Skin epidermis (tissue), 12 donors: ENCODE data around the gene TACC2.

Experiments
- H3K27ac ChIP-seq, 21 experiments: fragments of 200-600 bp; sonication (generic) in 11 of 21; one replicate each; pipeline ENCODE4 v1.5.0; 2020; ENCODE audit warnings: mild to moderate bottlenecking in 3 of 21, inconsistent platforms in 2 of 21, moderate library complexity in 2 of 21
- H3K4me3 ChIP-seq, 7 experiments: fragments of 200-600 bp; sonication (generic) in 2 of 7; one replicate each; pipeline ENCODE4 v1.5.0; 2020; ENCODE audit warnings: inconsistent platforms in 2 of 7, mild to moderate bottlenecking in 2 of 7, moderate library complexity in 1 of 7

TACC2 gene

DNA sequence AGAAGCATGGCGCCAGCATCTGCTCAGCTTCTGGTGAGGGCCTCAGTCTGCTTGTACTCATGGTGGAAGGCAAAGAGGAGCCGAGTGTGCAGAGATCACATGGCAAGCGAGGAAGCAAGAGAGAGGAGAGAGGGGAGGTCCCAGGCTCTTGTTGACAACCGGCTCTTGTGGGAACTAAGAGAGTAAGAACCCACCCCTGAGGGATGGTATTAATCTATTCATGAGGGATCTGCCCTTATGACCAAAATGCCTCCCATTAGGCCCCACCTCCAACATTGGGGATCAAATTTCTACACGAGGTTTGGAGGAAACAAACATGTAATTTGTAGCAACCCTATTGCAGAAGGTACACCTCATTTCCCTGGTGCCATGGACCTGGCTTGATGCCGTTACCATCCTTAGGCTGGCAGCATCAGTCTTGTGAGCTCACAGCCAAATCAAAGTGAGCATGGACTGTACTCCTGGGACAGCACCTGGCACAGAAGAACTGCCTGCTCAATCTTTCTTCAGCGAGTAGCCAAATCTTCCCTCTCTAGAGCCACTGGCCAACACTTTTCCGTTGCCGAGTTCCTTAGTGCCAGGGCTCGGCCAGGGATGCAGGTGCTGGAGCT lies 288.7 kb downstream of the TACC2 start:
- H3K27ac ChIP-seq = no peak overlapping the region
- no peak overlapping the region for H3K4me3 ChIP-seq

DNA sequence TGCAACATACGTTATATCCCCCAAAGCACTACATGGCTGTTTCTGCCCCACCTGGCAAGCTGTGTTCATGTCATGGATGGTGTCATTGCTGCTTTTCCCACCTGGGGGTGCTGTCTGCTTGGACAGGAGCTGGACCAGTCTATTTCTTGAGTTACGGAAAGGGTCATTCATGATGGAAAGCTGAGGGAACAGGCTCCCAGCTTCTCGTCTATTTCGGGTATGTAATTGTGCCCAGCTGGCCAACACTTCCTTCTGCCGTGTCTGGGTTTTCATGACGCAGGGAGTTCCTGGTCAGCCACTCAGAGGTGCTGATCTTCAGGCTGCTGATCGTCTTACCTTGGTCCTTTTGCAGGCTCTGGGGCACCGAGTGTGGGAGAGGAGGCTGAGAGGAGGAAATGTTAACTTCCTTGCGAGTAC lies 290.8 kb downstream of the TACC2 start:
- no peak overlapping the region for H3K27ac ChIP-seq
- no peak overlapping the region for H3K4me3 ChIP-seq

DNA sequence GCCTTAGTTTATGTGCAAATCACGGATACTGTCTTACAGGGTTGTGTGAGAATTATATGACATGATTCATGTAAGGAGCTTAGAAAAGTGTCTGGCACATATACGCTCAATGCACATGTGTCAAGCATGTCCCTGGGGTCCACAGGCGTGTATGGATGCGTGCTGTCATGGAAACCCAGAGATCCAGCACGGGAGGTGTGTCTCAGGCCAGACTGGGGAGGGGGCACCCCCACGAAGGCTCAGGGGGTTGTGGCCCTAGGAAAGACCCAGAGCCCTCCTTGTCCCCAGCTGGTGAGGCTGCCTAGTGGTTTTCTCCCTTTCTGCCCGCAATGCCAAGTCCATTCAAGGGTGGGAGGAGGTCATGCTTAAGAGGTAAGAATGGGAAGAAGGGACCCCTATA lies 291.2 kb downstream of the TACC2 start:
- Histone ChIP-seq H3K27ac (no peak overlapping the region), H3K4me3 (no peak overlapping the region)

DNA sequence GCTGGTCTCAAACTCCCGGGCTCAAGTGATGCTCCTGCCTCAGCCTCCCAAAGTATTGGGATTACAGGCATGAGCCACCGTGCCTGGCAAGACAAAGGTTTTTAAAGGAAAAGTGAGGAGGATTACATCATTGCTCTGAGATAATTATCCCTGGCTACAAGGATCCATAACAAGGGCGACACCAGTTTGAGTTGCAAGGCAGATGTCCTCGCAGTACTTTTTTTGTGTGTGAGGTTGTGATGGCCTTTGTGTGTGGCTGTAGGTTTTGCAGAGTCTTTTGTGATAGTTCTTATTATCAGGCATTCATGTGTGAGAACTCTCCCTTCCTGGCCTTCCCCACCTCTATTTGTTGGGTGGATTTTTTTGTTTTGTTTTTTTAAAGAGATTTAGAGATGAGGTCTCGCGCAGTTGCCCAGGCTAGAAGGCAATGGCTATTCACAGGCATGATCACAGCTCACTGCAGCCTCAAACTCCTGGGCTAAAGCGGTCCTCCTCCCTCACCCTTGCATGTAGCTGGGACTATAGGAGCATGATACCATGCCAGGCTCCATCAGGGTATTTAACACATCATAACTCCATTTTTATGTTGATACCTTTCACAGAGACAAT lies 292.2 kb downstream of the TACC2 start:
- Histone ChIP-seq H3K4me3 (no peak overlapping the region), H3K27ac (no peak overlapping the region)

DNA sequence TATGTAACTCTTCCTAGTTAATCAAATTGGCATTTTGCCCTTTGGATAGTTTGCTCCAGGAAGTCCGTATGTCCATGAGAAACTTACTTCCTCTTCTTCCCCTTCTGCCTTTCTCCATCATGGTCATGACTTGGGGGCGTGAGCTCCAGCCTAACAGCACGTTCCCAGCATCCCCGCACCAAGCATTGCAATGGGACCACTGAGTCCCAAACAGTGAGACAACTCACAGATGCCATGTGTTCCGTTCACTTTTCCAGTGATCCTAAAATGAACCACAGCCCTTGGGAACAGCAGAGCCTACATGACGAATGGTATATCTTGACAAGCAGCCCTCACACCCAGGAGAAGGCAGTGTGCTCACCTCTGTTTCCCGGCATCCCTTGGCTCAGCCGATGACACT lies 292.8 kb downstream of the TACC2 start:
- Histone ChIP-seq H3K4me3 (no peak overlapping the region), H3K27ac (no peak overlapping the region)

DNA sequence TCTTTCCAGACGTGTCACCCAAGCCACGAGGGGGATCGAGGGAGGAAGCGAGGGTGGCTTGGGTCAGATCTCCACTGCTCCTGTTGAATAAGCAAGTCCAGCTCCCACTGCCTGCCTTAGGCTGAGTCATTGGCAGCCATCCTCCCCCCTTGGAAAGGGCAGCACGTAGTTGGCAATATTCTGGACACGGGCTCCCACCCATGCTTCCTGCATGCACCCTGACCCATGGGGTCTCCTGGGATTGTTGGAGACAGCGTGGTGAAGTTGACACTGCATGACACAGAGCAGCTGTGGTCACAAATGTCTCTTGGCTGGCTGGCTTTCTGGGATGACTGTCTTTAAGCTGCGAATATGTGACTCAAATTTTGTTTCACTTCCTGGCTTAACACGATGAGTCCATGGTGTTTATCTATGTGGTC lies 293.3 kb downstream of the TACC2 start:
- no peak overlapping the region for H3K4me3 ChIP-seq
- no peak overlapping the region for H3K27ac ChIP-seq

DNA sequence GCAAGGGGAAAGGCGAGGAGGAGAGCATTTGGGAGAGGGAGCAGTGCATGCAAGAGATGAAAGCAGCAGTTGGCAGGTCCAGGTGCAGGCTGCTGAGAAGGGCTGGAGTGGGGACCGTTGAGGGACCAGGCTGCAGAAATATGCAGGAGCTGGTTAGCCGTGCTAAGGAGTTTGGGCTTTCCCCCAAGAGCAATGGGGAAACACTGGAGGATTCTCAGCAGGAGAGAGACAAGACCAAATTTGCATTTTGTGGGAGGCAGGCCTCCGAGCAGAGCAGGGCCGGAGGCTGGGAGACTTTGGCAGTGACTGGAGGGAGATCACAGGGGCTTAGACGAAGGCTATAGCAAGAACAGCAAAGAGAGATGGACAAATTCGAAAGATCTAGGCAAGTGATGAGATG lies 293.9 kb downstream of the TACC2 start:
- no peak overlapping the region for H3K4me3 ChIP-seq
- H3K27ac ChIP-seq = no peak overlapping the region

DNA sequence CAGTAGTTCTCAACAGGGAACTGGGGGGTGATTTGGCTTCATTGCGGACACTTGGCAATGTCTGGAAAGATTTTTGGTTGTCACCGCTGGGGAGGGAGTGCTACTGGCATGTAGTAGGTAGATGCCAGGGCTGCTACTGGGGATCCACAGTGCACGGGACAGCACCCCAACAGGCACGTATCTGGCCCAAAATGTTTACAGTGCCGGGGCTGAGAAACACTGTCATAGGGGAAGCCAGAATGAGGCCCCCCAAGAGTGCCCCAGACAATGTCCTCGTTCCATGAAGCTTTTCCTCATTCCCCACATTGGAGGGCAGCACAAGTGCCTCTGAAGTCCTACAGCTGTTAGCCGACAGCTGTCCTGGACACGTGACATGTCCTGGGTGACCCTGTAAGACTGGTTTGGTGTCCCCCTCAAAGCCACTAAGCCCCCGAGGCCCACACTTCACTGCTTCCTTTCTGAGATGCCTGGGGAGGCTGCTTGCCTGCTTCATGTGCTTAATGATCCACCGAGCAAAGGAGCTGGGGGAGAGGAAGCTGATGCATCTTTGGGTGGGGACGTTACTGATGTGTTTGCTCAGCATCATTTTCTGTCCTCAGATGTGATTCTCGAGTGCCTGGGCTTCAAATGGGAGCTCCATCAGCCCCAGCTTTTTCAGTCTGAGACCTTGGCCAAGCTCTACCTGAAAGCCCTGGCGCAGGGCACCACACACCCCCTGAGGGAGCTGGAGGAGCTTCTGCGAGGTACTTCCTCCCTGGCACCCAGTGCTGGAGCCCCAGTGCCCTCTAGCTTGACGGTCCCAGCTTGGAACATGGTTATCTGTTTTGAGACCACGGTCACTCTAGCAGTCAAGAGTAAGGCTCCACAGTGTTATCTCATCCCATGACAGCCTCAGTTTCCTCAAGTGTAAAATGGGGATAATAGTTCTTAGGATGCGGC lies 296.8 kb downstream of the TACC2 start:
- Histone ChIP-seq H3K4me3 (no peak overlapping the region), H3K27ac (no peak overlapping the region)

DNA sequence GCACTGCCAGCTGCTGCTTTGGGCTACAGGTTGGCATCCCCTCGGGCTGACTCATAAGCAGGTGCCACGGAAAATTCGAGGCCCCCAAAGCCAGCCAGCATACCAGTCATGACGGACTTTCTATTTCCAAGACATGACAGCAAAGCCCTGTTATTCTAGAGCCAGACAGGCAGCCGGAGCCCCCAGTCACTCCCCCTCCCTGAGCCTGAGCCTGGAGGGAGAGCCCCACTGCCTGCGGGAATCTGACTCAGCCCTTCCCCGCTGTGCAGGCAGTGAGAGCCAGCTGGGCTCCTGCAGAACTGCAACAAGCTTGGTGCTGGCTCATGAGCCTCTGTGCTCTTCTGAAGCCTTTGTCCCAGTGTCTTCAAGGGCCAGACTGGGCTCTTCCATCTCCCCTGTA lies 297.9 kb downstream of the TACC2 start:
- peak overlapping the region in 3 of 21 experiments; percentile 14 to 53 (median 31) for H3K27ac ChIP-seq

DNA sequence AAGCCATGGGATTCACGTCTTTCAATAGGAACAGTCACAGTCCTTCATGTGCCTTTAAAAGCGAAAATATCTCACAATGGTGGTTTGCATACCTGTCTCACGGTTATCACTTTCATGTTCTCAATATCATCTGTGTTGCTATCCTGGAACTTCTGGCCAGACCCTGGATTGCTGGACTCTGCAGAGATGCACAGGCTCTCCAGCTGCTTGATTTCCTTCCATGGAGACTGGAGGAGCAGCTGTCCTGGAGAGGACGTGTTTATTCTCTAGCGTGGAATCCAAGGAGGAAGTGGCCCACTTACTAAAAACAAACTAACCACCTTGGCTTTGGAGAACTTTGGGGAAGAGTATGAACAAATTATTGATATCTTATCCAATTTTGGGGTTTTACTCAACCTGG lies 298.6 kb downstream of the TACC2 start:
- Histone ChIP-seq H3K27ac (no peak overlapping the region), H3K4me3 (no peak overlapping the region)

More for the DNA sequence above, 297.9 kb downstream of the TACC2 start:
- H3K4me3 ChIP-seq = no peak overlapping the region

DNA sequence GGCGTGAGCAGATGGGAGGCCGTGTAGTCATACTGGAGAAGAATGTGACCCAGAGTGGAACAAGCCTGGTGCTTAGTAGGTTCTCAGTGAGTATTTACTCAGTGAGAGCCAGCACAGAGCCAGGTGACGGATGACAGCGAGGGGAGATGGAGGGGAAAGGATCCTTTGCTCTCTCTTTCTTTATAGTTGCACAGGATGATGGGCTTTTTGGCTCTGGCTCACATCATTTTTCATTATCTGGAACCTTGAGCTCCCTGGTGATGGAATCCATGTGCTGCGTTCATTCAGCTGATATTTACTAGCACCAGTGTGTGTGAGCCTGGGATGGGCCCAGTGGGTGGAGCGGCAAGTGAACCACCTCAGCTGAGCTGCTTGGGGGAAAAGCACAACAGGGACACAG lies 299.3 kb downstream of the TACC2 start:
- no peak overlapping the region for H3K4me3 ChIP-seq
- H3K27ac ChIP-seq = no peak overlapping the region

DNA sequence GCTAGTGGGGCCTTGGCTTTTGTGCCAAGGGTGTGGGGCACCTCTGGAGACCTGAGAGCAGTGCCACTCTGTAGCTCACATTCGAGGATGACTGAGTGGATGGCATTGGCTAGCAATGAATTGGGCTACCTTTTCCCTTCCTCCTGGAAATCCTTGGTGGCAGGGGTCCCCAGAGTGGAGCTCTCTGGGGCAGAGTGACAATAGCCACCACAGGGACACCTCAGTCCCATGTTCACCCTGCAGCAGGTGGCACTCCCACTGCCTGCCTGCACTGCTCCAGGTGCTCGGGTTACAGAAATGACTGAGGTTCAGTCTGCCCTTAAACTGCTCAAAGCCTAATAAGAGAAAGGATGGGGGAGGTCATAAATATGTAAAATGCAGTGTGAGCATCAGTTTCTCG lies 300.0 kb downstream of the TACC2 start:
- H3K4me3 ChIP-seq = no peak overlapping the region
- H3K27ac ChIP-seq = no peak overlapping the region

DNA sequence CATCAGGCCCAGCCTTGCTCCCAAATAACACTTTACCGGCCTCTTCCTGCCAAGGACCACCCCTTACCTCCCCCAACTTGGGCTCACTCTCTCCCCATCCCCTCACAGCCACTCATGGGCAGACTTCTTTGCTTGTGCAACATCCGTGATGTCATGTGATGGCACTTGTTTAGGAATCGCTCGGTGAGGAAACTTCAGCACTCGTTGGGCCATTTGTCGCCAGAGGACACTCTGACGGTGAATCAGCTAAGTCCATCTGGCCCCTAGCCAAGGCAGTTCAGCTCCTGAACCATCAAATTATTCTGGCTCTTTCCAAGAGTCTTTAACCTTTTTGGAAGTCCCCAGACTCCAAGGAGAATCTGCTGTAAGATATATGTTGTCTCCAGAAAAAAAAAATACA lies 301.4 kb downstream of the TACC2 start:
- Histone ChIP-seq H3K4me3 (no peak overlapping the region), H3K27ac (peak overlapping the region in 5 of 21 experiments; percentile 12 to 70 (median 39))

DNA sequence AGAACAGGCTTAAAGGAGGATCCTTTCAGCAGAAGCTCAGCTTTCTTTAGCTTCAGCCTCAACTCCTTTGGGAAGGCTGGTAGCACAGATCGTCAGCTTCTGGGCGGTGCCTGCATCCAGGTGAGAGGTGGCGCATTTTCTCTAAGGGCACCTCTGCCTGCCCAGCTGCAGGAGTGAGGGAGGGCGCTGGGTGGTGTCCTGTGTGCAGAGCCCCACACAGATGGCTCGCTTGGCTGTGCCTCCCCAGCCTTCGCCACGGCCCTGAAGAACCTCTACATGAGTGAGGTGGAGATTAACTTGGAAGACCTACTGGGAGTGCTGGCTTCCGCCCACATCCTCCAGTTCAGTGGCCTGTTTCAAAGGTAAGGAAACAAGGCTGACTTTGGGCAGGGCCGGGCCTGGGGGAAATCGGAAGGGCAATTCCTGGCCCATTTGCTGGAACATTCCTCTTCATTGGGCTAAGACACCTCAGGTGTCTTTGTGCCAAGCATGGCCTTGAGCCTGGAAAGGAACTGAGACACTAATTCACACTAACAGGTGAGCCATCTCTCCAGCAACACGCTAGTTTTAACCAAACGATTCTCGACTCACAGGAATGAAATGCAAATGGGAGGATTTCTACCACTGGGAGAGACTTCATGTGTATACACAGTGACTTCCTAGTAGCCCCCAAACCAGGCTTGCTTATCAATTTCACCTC lies 302.0 kb downstream of the TACC2 start:
- Histone ChIP-seq H3K4me3 (no peak overlapping the region), H3K27ac (peak overlapping the region in 9 of 21 experiments; percentile 12 to 70 (median 34))

DNA sequence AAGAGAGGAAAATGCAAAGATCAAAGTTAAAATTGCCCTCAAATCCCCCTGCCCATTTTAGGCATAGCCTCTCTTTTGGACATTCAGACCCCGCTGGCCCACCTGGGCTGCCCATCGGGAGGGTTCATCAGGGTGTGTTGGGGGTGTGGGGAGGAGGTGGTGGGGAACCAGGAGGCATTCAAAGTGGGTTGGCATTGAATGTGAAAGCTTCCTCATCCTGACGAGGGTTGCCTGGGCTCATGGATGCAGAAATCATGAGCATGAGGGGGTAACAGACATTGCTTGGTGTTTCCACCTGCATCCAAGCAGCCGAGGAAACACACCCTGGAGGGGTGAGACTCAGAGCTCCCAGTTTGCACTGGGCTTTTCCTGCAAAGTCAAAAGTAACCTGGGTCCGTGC lies 302.8 kb downstream of the TACC2 start:
- peak overlapping the region in 7 of 21 experiments; percentile 5 to 70 (median 32) for H3K27ac ChIP-seq

DNA sequence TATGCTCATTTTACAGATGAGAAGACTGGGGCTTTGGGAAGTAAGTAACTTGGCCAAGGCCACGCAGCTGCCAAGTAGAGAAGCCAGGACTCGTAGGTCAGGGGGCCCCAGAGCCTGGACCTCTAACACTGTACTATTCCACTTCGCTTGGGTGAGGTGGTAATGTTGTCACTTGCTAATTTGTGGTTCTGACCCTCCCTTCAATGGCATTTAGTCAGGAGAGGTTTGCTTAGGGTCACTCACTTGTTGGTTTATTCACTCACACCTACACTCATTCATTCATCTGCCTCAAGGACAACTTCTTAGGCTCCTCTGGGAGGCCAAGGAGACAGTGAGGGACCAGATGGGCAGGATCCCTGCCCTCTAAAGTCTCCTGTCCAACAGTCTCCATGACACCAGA lies 303.4 kb downstream of the TACC2 start:
- peak overlapping the region in 3 of 21 experiments; percentile 5 to 70 (median 69) for H3K27ac ChIP-seq
- no peak overlapping the region for H3K4me3 ChIP-seq

More for the DNA sequence above, 302.8 kb downstream of the TACC2 start:
- no peak overlapping the region for H3K4me3 ChIP-seq

DNA sequence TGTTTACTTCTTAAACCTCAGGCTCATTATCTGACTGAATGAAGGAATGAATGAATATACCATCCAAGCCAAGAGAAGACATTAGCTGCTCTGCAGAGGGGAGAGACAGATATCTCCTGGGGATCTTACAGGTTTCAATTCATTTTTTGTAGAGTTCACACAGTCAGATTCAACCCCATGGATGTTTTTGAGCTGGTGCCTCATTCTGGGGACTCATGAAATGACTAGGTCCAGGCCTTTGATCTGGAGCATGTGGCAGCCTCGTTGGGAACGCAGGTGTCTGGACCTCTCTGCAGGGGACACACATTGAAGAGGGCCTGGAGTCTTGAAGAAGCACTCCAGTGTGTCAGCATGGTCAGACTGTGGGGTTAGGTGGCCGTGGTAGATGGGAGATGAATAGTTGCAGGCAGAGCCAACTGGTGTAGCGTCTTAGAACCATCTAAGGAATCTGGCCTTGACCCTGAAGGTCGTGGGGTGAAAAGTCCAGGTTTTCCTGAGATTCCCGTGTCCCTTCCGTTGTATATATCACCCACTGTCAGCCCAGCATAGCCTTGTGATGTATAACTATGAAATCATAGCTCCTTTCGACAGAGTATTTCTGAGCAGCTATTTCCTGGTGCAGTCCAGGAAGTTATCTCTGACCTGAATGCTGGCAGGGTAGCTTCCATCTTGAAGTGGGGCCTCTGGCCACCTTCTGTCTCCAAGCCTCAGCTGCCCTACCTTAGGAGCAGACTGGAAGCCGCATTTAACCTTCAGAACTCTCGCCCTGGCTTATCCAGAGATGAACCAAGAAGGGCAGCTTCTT lies 304.4 kb downstream of the TACC2 start:
- Histone ChIP-seq H3K27ac (peak overlapping the region in 12 of 21 experiments; percentile 7 to 78 (median 42)), H3K4me3 (no peak overlapping the region)

DNA sequence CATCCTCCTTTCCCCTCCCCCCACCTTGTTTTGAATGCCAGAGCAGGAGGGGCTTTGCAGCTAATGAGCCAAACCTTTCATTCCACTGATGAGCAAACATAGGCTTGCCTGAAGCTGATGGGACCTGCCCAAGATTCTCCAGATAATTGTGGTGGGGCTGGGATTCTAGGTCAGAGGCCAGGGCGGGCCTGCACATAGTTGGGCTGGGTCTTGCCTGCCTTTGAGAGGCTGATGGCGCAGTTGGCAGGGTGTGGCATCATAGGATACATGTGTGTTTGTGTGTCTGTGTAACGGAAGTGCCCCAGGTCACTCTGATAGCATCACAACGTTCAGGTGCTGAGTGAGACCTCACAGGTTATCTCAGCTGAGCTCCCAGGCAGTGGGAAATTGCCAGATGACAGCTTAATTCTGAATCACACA lies 305.0 kb downstream of the TACC2 start:
- Histone ChIP-seq H3K4me3 (no peak overlapping the region), H3K27ac (peak overlapping the region in 8 of 21 experiments; percentile 7 to 78 (median 45))
